Neural progenitor cell (in vitro differentiated cells): ENCODE measurements around the gene S1PR4. TPM values are rescaled to one million over a fixed set of nuclear protein-coding genes. Genes with fewer than 3 reads are reported as not detected.

ENCODE experiments used
- DNase-seq: peaks from one replicate; pipeline ENCODE4 v3.0.0-alpha.2; 2016; ENCODE audit warnings: low spot score
- H2AFZ ChIP-seq: fragments of 200-600 bp; sonication (generic); replicated peaks from 2 replicates; pipeline ENCODE4 v1.6.1; 2016; ENCODE audit warnings: antibody characterized with exemption
- H3F3A ChIP-seq: fragments of 200-600 bp; sonication (generic); 2 replicates; pipeline ENCODE4 v1.6.1; 2016; ENCODE audit warnings: antibody characterized with exemption, low read depth
- H3K27ac ChIP-seq: fragments of 200-600 bp; sonication (generic); 2 replicates; pipeline ENCODE4 v1.5.1; 2016; ENCODE audit warnings: mild to moderate bottlenecking
- H3K27me3 ChIP-seq: fragments of 200-600 bp; sonication (generic); 2 replicates; pipeline ENCODE4 v1.6.1; 2016; ENCODE audit warnings: mild to moderate bottlenecking, moderate library complexity
- H3K36me3 ChIP-seq: fragments of 200-600 bp; sonication (generic); 2 replicates; pipeline ENCODE4 v1.5.1; 2016
- H3K4me1 ChIP-seq: fragments of 200-600 bp; sonication (generic); 2 replicates; pipeline ENCODE4 v1.6.1; 2016; ENCODE audit warnings: mixed run types
- H3K4me2 ChIP-seq: fragments of 200-600 bp; sonication (generic); 2 replicates; pipeline ENCODE4 v1.6.1; 2016
- H3K4me3 ChIP-seq: fragments of 200-600 bp; sonication (generic); 2 replicates; pipeline ENCODE4 v1.5.1; 2016
- H3K79me2 ChIP-seq: fragments of 200-600 bp; sonication (generic); 2 replicates; pipeline ENCODE4 v1.6.1; 2016; ENCODE audit warnings: low read depth
- H3K9ac ChIP-seq: fragments of 200-600 bp; sonication (generic); 2 replicates; pipeline ENCODE4 v1.6.1; 2016
- H3K9me3 ChIP-seq: fragments of 200-600 bp; sonication (generic); 2 replicates; pipeline ENCODE4 v1.5.1; 2016; ENCODE audit warnings: low read depth
- H4K20me1 ChIP-seq: fragments of 200-600 bp; sonication (generic); 2 replicates; pipeline ENCODE4 v1.6.1; 2016; ENCODE audit warnings: low read depth
- H3K27ac Mint-ChIP-seq: 3 replicates; pipeline ENCODE4 v1.8.0; 2021; ENCODE audit warnings: mixed read lengths
- H3K27me3 Mint-ChIP-seq: 2 replicates; pipeline ENCODE4 v1.8.0; 2022; ENCODE audit warnings: low read depth, mild to moderate bottlenecking, inconsistent platforms, moderate library complexity, mixed read lengths; ENCODE audit not compliant: insufficient read depth
- H3K36me3 Mint-ChIP-seq: 3 replicates; pipeline ENCODE4 v1.8.0; 2021; ENCODE audit warnings: mixed read lengths
- H3K4me1 Mint-ChIP-seq: 3 replicates; pipeline ENCODE4 v1.8.0; 2021; ENCODE audit warnings: mixed read lengths
- H3K4me3 Mint-ChIP-seq: 3 replicates; pipeline ENCODE4 v1.8.0; 2021; ENCODE audit warnings: mild to moderate bottlenecking, moderate library complexity, mixed read lengths
- H3K9me3 Mint-ChIP-seq: 3 replicates; pipeline ENCODE4 v1.8.0; 2020; ENCODE audit warnings: mixed read lengths
- EZH2 ChIP-seq: fragments of 200-600 bp; sonication (generic); IDR thresholded peaks from 2 replicates; pipeline ENCODE4 v1.6.1; 2017; ENCODE audit warnings: antibody characterized with exemption, mild to moderate bottlenecking, moderate library complexity
- EZH2phosphoT487 ChIP-seq: fragments of 200-600 bp; sonication (generic); IDR thresholded peaks from 2 replicates; pipeline ENCODE4 v1.6.1; 2017; ENCODE audit warnings: antibody characterized with exemption
- total RNA-seq: library from RNA; depleted of rRNA; stranded (reverse); fragments of >200 nt; gene quantifications from 2 replicates; pipeline ENCODE4 v1.2.3, GENCODE V29; 2015; ENCODE audit warnings: low replicate concordance
- TF ChIP-seq, protein P1 (sequence below): fragments of 200-600 bp; sonication (generic); IDR thresholded peaks from 2 replicates; pipeline ENCODE4 v1.5.1; 2017; ENCODE audit warnings: antibody characterized with exemption, mild to moderate bottlenecking

The S1PR4 gene, protein sequence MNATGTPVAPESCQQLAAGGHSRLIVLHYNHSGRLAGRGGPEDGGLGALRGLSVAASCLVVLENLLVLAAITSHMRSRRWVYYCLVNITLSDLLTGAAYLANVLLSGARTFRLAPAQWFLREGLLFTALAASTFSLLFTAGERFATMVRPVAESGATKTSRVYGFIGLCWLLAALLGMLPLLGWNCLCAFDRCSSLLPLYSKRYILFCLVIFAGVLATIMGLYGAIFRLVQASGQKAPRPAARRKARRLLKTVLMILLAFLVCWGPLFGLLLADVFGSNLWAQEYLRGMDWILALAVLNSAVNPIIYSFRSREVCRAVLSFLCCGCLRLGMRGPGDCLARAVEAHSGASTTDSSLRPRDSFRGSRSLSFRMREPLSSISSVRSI
- not detected in 2 replicates for total RNA-seq

GRCh38 chr19:3178377-3178972, at the start of gene S1PR4:
Gene S1PR4 (plus strand): TSS chr19:3178769. CDS start chr19:3178793, 24 bp downstream.
- no peak within 1 kb of the TSS for H3K9ac ChIP-seq
- H3K79me2 ChIP-seq, result no peaks in the 10 kb centered on the region
- no peak within 1 kb of the TSS for H3K4me2 ChIP-seq
- H3K27me3 Mint-ChIP-seq, result no peaks in the 10 kb centered on the region
- no peaks in the 10 kb centered on the region for H4K20me1 ChIP-seq
- H3K36me3 ChIP-seq, result no peaks in the 10 kb centered on the region
- no peaks in the 10 kb centered on the region for H3K4me1 Mint-ChIP-seq
- no peaks in the 10 kb centered on the region for H3K9me3 Mint-ChIP-seq
- no peaks in the 10 kb centered on the region for H3K4me1 ChIP-seq
- no peak for DNase-seq
- no peak within 1 kb of the TSS for H3K27ac Mint-ChIP-seq
- no peak within 1 kb of the TSS for H3K4me3 Mint-ChIP-seq
- H3K27ac ChIP-seq, result no peak within 1 kb of the TSS
- no peak within 1 kb of the TSS for H2AFZ ChIP-seq
- no peaks in the 10 kb centered on the region for H3F3A ChIP-seq
- H3K36me3 Mint-ChIP-seq, result no peaks in the 10 kb centered on the region
- TF ChIP-seq, protein P1, sequence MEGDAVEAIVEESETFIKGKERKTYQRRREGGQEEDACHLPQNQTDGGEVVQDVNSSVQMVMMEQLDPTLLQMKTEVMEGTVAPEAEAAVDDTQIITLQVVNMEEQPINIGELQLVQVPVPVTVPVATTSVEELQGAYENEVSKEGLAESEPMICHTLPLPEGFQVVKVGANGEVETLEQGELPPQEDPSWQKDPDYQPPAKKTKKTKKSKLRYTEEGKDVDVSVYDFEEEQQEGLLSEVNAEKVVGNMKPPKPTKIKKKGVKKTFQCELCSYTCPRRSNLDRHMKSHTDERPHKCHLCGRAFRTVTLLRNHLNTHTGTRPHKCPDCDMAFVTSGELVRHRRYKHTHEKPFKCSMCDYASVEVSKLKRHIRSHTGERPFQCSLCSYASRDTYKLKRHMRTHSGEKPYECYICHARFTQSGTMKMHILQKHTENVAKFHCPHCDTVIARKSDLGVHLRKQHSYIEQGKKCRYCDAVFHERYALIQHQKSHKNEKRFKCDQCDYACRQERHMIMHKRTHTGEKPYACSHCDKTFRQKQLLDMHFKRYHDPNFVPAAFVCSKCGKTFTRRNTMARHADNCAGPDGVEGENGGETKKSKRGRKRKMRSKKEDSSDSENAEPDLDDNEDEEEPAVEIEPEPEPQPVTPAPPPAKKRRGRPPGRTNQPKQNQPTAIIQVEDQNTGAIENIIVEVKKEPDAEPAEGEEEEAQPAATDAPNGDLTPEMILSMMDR, result no peak
- TF ChIP-seq EZH2phosphoT487 (no peak), EZH2 (no peak)
- no peak within 1 kb of the TSS for H3K4me3 ChIP-seq
- no peaks in the 10 kb centered on the region for H3K27me3 ChIP-seq
- H3K9me3 ChIP-seq, result no peaks in the 10 kb centered on the region

- Histone ChIP-seq H3K36me3 (no peaks in the 10 kb centered on the region), H2AFZ (no peak overlapping the region), H3F3A (no peaks in the 10 kb centered on the region), H4K20me1 (no peaks in the 10 kb centered on the region), H3K4me3 (no peak overlapping the region), H3K4me1 (no peaks in the 10 kb centered on the region), H3K27ac (no peak overlapping the region), H3K4me2 (no peak overlapping the region), H3K27me3 (no peaks in the 10 kb centered on the region), H3K9me3 (no peaks in the 10 kb centered on the region), H3K9ac (no peak overlapping the region), H3K79me2 (no peaks in the 10 kb centered on the region)
- Mint-ChIP-seq H3K36me3 (no peaks in the 10 kb centered on the region), H3K4me1 (peaks cover 4% of the 10 kb centered on the region), H3K27ac (no peak overlapping the region), H3K27me3 (peaks cover 14% of the 10 kb centered on the region), H3K4me3 (no peak overlapping the region), H3K9me3 (no peaks in the 10 kb centered on the region)
- TF ChIP-seq, protein P1, result peak; percentile 54
- no peak for TF ChIP-seq EZH2
- no peak for DNase-seq
Measured at GRCh38 chr19:3129112-3129511, 49.5 kb upstream of the S1PR4 start.

- TF ChIP-seq, protein P1, result no peak
- TF ChIP-seq EZH2 (no peak), EZH2phosphoT487 (no peak)
Measured at GRCh38 chr19:3131168-3131567, 47.4 kb upstream of the S1PR4 start.

More at GRCh38 chr19:3131168-3131567, 47.4 kb upstream of the S1PR4 start:
- no peaks in the 10 kb centered on the region for H3K79me2 ChIP-seq
- H3K27ac ChIP-seq, result no peak overlapping the region
- no peaks in the 10 kb centered on the region for H3F3A ChIP-seq
- H3K36me3 ChIP-seq, result no peaks in the 10 kb centered on the region
- H3K9me3 Mint-ChIP-seq, result no peaks in the 10 kb centered on the region
- H3K4me2 ChIP-seq, result no peak overlapping the region
- no peak overlapping the region for H2AFZ ChIP-seq
- H3K36me3 Mint-ChIP-seq, result no peaks in the 10 kb centered on the region
- no peak overlapping the region for H3K4me3 Mint-ChIP-seq
- no peaks in the 10 kb centered on the region for H3K27me3 ChIP-seq
- H3K9me3 ChIP-seq, result no peaks in the 10 kb centered on the region
- H3K27me3 Mint-ChIP-seq, result peaks cover 13% of the 10 kb centered on the region
- H3K4me3 ChIP-seq, result no peak overlapping the region
- no peak overlapping the region for H3K9ac ChIP-seq
- peaks cover 2% of the 10 kb centered on the region for H3K4me1 Mint-ChIP-seq
- H3K4me1 ChIP-seq, result no peaks in the 10 kb centered on the region
- DNase-seq, result no peak
- no peak overlapping the region for H3K27ac Mint-ChIP-seq
- H4K20me1 ChIP-seq, result no peaks in the 10 kb centered on the region
